Kidney capillary endothelial cell (primary cell): ENCODE measurements around the gene LHB.
A peak's percentile ranks its signal among the peaks of the same experiment; 100 is the strongest.

Source experiments
- DNase-seq: peaks from one replicate; pipeline ENCODE4 v3.0.0-alpha.2; 2018; ENCODE audit warnings: low spot score

Gene LHB

GRCh38 chr19:48975947-48976847 lies 40.7 kb downstream of the LHB start:
- DNase-seq: no peak

GRCh38 chr19:48970923-48971395 lies 45.9 kb downstream of the LHB start:
- peak; percentile 81 for DNase-seq

GRCh38 chr19:48970139-48970766 lies 46.6 kb downstream of the LHB start:
- no peak for DNase-seq

GRCh38 chr19:48969276-48970138 lies 47.4 kb downstream of the LHB start:
- no peak for DNase-seq

- no peak for DNase-seq
Observed at GRCh38 chr19:48968813-48969218, 48.1 kb downstream of the LHB start.

GRCh38 chr19:48968179-48968661 lies 48.7 kb downstream of the LHB start:
- no peak for DNase-seq

GRCh38 chr19:48967346-48968178 lies 49.3 kb downstream of the LHB start:
- DNase-seq: no peak

GRCh38 chr19:48966541-48967345 lies 50.1 kb downstream of the LHB start:
- DNase-seq: no peak
